Astrocyte (in vitro differentiated cells and primary cell): Measurements from ENCODE around the gene CHEK1.

Source experiments
- EZH2 ChIP-seq: IDR thresholded peaks from 2 replicates; pipeline ENCODE4 v1.6.1; 2012; ENCODE audit warnings: mild to moderate bottlenecking, low read length, inconsistent platforms; ENCODE audit not compliant: insufficient read depth
- TF ChIP-seq, protein P1 (sequence below): IDR thresholded peaks from 2 replicates; pipeline ENCODE4 v1.5.1; 2011; ENCODE audit warnings: low read depth, mild to moderate bottlenecking, inconsistent platforms, low read length, moderate library complexity; ENCODE audit not compliant: insufficient read depth

DNA sequence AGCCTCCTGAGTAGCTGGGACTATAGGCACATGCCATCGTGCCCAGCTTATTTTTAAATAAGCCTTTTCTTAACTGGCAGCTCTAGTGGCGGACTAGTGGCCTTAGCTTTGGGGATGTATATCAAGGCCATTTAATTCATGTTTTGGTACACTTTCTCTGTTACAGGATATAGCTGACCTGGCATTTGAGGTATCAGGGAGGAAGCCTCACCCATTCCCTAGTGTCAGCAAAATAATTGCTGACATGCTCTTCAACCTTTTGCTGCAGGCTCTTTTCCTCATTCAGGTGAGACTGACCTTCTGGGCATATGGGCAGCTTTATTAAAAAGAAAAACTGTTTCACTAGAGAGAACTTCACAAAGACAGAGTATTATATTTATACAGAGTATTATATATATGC lies 46.2 kb upstream of the CHEK1 start:
- TF ChIP-seq, protein P1, sequence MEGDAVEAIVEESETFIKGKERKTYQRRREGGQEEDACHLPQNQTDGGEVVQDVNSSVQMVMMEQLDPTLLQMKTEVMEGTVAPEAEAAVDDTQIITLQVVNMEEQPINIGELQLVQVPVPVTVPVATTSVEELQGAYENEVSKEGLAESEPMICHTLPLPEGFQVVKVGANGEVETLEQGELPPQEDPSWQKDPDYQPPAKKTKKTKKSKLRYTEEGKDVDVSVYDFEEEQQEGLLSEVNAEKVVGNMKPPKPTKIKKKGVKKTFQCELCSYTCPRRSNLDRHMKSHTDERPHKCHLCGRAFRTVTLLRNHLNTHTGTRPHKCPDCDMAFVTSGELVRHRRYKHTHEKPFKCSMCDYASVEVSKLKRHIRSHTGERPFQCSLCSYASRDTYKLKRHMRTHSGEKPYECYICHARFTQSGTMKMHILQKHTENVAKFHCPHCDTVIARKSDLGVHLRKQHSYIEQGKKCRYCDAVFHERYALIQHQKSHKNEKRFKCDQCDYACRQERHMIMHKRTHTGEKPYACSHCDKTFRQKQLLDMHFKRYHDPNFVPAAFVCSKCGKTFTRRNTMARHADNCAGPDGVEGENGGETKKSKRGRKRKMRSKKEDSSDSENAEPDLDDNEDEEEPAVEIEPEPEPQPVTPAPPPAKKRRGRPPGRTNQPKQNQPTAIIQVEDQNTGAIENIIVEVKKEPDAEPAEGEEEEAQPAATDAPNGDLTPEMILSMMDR: no peak
- TF ChIP-seq EZH2: no peak
